Osteoblast (primary cell): Measurements from ENCODE around the gene LRRFIP1. TPM values are rescaled to one million over a fixed set of nuclear protein-coding genes. Genes with fewer than 3 reads are reported as not detected.

Source experiments
- DNase-seq: peaks from one replicate; pipeline ENCODE4 v3.0.0; 2011; ENCODE audit warnings: low spot score, mixed read lengths; ENCODE audit not compliant: insufficient read length; ENCODE audit errors: missing footprints
- H2AFZ ChIP-seq: 2 replicates; pipeline ENCODE4 v1.6.0; 2011; ENCODE audit warnings: mild to moderate bottlenecking, low read length
- H3K27ac ChIP-seq: 2 replicates; pipeline ENCODE4 v1.5.1; 2011; ENCODE audit warnings: mild to moderate bottlenecking, low read depth, low read length, moderate library complexity
- H3K27me3 ChIP-seq: 2 replicates; pipeline ENCODE4 v1.6.0; 2012; ENCODE audit warnings: mild to moderate bottlenecking, control low read depth, inconsistent platforms, low read length, moderate library complexity; ENCODE audit not compliant: insufficient read depth
- H3K36me3 ChIP-seq: 2 replicates; pipeline ENCODE4 v1.5.1; 2011; ENCODE audit warnings: mild to moderate bottlenecking, low read length, control low read depth, moderate library complexity; ENCODE audit not compliant: insufficient read depth
- H3K4me1 ChIP-seq: 2 replicates; pipeline ENCODE4 v1.5.1; 2011; ENCODE audit warnings: mild to moderate bottlenecking, low read length, control low read depth, moderate library complexity; ENCODE audit not compliant: insufficient read depth
- H3K4me2 ChIP-seq: 2 replicates; pipeline ENCODE4 v1.6.0; 2011; ENCODE audit warnings: mild to moderate bottlenecking, low read length; ENCODE audit not compliant: insufficient read depth
- H3K4me3 ChIP-seq: fragments of 200-600 bp; sonication (generic); 3 replicates; pipeline ENCODE4 v1.5.1; 2012; ENCODE audit warnings: mild to moderate bottlenecking, low read length, inconsistent platforms; ENCODE audit not compliant: insufficient read depth
- H3K79me2 ChIP-seq: 2 replicates; pipeline ENCODE4 v1.6.0; 2012; ENCODE audit warnings: mild to moderate bottlenecking, low read length, control low read depth, inconsistent platforms; ENCODE audit not compliant: insufficient read depth
- H3K9me3 ChIP-seq: 2 replicates; pipeline ENCODE4 v1.5.1; 2011; ENCODE audit warnings: low read depth, low read length, control low read depth
- H4K20me1 ChIP-seq: 2 replicates; pipeline ENCODE4 v1.6.0; 2012; ENCODE audit warnings: mild to moderate bottlenecking, low read length, control low read depth; ENCODE audit not compliant: insufficient read depth
- total RNA-seq: library from RNA; depleted of rRNA; stranded (reverse); fragments of >200 nt; gene quantifications from 2 replicates; pipeline ENCODE4 v1.2.3, GENCODE V29; 2012
- TF ChIP-seq, protein P1 (sequence below): IDR thresholded peaks from 2 replicates; pipeline ENCODE4 v1.5.1; 2011; ENCODE audit warnings: mild to moderate bottlenecking, low read depth, low read length, moderate library complexity; ENCODE audit errors: extremely low read depth

Gene LRRFIP1
- total RNA-seq, 1 donor = 51.8 TPM

DNA sequence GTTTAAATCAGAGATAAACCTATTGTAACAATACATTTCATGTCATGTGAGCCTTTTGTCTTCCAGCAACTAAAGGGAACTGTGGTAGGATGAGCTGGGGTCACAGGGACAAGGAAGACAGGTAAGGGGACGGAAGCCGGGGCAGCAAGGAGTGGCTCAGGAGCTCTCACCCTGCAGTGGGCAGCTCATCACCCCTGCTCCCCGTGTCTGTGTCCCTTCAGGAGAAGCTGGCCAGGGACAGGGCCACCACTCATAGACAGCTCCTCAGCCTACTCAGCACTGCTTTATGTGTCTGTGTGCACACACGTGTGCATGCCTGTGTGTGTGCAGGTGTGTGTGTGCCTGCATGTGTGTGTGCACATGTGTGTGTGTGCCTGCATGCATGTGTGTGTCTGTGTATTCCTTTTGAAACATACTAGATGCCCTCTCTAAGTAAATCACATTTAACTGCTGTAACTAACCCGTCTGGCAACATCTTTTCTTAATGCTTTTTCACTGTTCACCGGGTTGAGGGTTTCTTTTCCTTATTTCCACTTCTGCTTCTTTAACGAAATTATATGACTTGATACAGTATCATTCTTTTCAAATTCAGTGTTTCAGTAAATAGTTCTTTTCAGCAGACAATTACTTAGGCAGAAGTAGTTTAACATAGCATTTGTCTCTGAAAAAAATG is 44.2 kb downstream of the LRRFIP1 start:
- Histone ChIP-seq H2AFZ (no peak overlapping the region), H3K27me3 (no peaks in the 10 kb centered on the region), H3K79me2 (peaks cover 18% of the 10 kb centered on the region), H3K4me2 (no peak overlapping the region), H3K4me1 (peaks cover 42% of the 10 kb centered on the region), H4K20me1 (no peaks in the 10 kb centered on the region), H3K9me3 (no peaks in the 10 kb centered on the region), H3K27ac (no peak overlapping the region), H3K4me3 (no peak overlapping the region), H3K36me3 (peaks cover 4% of the 10 kb centered on the region)
- DNase-seq = no peak
- TF ChIP-seq, protein P1, sequence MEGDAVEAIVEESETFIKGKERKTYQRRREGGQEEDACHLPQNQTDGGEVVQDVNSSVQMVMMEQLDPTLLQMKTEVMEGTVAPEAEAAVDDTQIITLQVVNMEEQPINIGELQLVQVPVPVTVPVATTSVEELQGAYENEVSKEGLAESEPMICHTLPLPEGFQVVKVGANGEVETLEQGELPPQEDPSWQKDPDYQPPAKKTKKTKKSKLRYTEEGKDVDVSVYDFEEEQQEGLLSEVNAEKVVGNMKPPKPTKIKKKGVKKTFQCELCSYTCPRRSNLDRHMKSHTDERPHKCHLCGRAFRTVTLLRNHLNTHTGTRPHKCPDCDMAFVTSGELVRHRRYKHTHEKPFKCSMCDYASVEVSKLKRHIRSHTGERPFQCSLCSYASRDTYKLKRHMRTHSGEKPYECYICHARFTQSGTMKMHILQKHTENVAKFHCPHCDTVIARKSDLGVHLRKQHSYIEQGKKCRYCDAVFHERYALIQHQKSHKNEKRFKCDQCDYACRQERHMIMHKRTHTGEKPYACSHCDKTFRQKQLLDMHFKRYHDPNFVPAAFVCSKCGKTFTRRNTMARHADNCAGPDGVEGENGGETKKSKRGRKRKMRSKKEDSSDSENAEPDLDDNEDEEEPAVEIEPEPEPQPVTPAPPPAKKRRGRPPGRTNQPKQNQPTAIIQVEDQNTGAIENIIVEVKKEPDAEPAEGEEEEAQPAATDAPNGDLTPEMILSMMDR = no peak

DNA sequence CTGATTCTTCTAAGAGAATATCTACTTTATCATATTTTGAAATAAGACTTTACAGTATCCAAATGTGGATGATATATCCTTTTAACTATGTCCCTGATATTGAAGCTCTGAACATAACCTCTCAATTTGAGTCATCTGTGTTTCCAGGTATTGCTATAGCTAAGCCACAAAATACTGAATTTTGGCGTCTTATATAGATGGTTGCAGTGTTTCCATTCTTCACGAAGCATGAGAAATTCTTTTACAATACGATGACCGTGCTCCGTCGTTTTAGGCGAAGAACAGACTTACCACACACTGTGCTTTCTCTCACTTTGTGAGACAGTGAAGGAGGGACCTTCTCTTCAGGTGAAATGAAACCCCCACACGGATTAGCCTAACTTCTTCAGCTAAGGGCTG is 45.3 kb downstream of the LRRFIP1 start:
- no peak for DNase-seq
- Histone ChIP-seq H3K36me3 (peaks cover 4% of the 10 kb centered on the region), H3K4me2 (peak overlapping the region; percentile 51), H3K27me3 (no peaks in the 10 kb centered on the region), H2AFZ (no peak overlapping the region), H3K9me3 (no peaks in the 10 kb centered on the region), H3K4me3 (no peak overlapping the region), H3K79me2 (peaks cover 20% of the 10 kb centered on the region), H3K27ac (no peak overlapping the region), H4K20me1 (no peaks in the 10 kb centered on the region), H3K4me1 (peaks cover 47% of the 10 kb centered on the region)
- TF ChIP-seq, protein P1 = no peak

DNA sequence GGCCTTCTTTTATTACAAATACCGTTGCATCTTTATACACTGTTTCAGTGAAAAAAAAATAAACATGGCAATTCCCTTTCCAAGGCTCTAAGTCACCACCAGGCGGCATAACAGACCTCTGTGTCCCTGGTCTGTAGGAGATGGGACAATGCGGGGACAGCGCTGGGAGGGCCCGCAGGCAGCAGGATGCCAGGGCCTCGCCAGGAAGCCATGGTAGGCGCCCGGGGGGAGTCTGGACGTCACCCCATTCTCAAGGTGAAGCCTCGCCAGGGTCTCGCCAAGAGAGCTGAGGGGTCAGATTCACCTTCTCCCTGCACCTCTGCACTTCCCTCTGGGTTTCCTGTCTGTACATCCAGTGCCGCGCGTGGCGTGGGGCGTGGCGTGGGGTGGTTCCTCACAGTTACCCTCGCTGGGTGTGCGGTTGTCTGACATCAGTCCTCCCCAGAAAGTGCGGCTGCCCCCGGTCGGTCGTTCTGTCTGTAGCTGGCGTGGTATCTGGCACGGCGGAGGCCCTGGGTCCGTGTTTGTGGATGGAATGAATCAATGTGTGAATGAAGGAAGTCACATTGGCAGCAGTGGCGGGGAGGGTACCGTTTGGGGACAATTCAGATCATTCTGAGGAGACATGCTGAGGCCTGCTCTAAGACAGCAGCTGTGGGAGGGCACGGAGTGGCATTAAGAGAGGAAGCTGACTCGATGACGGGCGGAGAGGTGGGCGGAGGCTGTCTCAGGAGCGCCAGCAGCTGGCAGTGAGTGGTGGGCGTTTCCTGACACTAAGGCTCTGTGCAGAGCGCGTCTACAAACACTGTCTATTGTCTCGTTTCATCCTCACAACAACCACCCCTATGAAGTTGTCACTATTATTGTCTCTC is 46.0 kb downstream of the LRRFIP1 start:
- Histone ChIP-seq H2AFZ (no peak overlapping the region), H3K4me2 (peak overlapping the region; percentile 51), H4K20me1 (no peaks in the 10 kb centered on the region), H3K79me2 (peaks cover 16% of the 10 kb centered on the region), H3K36me3 (peaks cover 4% of the 10 kb centered on the region), H3K9me3 (no peaks in the 10 kb centered on the region), H3K4me3 (peak overlapping the region; percentile 50), H3K4me1 (peaks cover 53% of the 10 kb centered on the region), H3K27ac (peak overlapping the region; percentile 96), H3K27me3 (no peaks in the 10 kb centered on the region)
- TF ChIP-seq, protein P1 = peak; percentile 67
- peak; percentile 65 for DNase-seq

DNA sequence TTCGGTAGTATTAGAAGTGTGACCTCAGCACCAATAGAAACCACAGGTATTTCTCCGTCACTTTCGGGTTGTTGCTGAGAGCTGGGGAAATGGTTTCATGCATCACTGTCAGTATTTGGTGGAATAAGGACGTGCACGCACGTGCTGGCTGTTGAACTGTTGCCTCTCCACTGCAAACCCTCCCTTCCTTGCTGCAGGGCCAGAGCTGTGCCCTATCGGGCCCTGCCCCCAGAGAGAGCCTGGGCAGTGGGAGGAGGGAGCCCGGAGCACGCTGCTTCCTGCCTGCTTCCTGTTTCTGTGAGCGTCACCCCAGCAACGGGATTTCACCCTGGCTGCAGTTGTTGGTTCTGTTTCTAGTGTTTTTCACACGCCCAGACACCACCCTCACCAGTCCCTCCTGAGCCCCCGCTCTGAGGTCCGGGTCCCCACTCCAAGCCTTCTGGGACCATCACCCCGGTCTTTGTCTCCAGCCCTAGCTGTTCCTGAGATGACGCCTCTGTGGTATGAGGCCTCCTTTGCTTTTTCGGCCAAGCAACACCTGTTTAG is 47.4 kb downstream of the LRRFIP1 start:
- H3K27ac ChIP-seq = peak overlapping the region; percentile 96
- H3K4me1 ChIP-seq = peaks cover 49% of the 10 kb centered on the region
- H3K27me3 ChIP-seq = no peaks in the 10 kb centered on the region
- H3K4me2 ChIP-seq = peak overlapping the region; percentile 79
- peak; percentile 94 for DNase-seq
- TF ChIP-seq, protein P1 = no peak
- peaks cover 4% of the 10 kb centered on the region for H3K36me3 ChIP-seq
- H2AFZ ChIP-seq = peak overlapping the region; percentile 66
- no peaks in the 10 kb centered on the region for H4K20me1 ChIP-seq
- H3K79me2 ChIP-seq = peaks cover 17% of the 10 kb centered on the region
- H3K4me3 ChIP-seq = peak overlapping the region; percentile 56
- H3K9me3 ChIP-seq = no peaks in the 10 kb centered on the region
